Endothelial cell of umbilical vein (primary cell): ENCODE results near the gene TMEM38A.

Source experiments
- CTCF ChIP-seq, 2 donors: IDR thresholded peaks; 1 replicate in 1 of 2; 2 replicates in 1 of 2; pipeline ENCODE4 v1.5.1; 2011; ENCODE audit warnings: low read length in 2 of 2, mild to moderate bottlenecking in 2 of 2, moderate library complexity in 2 of 2, control low read depth in 1 of 2, inconsistent platforms in 1 of 2, low read depth in 1 of 2; ENCODE audit not compliant: insufficient read depth in 1 of 2; ENCODE audit errors: extremely low read depth in 1 of 2
- EZH2 ChIP-seq: IDR thresholded peaks from 2 replicates; pipeline ENCODE4 v1.6.1; 2012; ENCODE audit warnings: borderline replicate concordance, low read depth, mild to moderate bottlenecking, moderate library complexity, low read length, inconsistent platforms; ENCODE audit not compliant: severe bottlenecking
- MAX ChIP-seq: IDR thresholded peaks from 2 replicates; pipeline ENCODE4 v1.6.1; 2011; ENCODE audit not compliant: insufficient read depth, insufficient read length

- TF ChIP-seq EZH2 (no peak), CTCF (IDR thresholded peaks at IDR 0.05; ENCODE audit: extremely low read depth in 1 of 2, insufficient read depth in 1 of 2, low read depth in 1 of 2, low read length in 2 of 2) (no peak), MAX (no peak)
Measured at GRCh38 chr19:16631465-16631864, 29.5 kb upstream of the TMEM38A start.
